Activated B cell treated with CpG ODN at 0.5 μM for 24 hours (primary cell): ENCODE data around the gene C9orf152. TPM values are rescaled to one million over a fixed set of nuclear protein-coding genes. Genes with fewer than 3 reads are reported as not detected.
"Not testable (repeated sequence)": the region's sequence is repeated elsewhere in the genome, so short reads cannot be mapped to it uniquely, and the experiment has no call there.

Source experiments
- ATAC-seq: fragments of 200-7000 bp; cut with Tn5 transposase; one replicate; pipeline ENCODE4 v1.10.0; 2021; ENCODE audit warnings: low read depth, mild to moderate bottlenecking, moderate library complexity
- CTCF ChIA-PET: fragments of 350-600 bp; sonication (Branson Sonifier 250); formaldehyde crosslinking; loops from one replicate; lab custom pipeline; 2021; ENCODE audit warnings: antibody characterized with exemption; lab: Charles Lee
- POLR2A ChIA-PET: fragments of 350-600 bp; sonication (Branson Sonifier 250); formaldehyde crosslinking; loops from one replicate; lab custom pipeline; 2021; ENCODE audit warnings: antibody characterized with exemption; lab: Charles Lee
- DNase-seq: peaks from one replicate; pipeline ENCODE4 v3.0.0; 2022
- H3K27ac Mint-ChIP-seq: one replicate; pipeline ENCODE4 v1.8.0; 2020; ENCODE audit warnings: mixed read lengths
- H3K27me3 Mint-ChIP-seq: one replicate; pipeline ENCODE4 v1.8.0; 2021; ENCODE audit warnings: mixed read lengths
- H3K36me3 Mint-ChIP-seq: one replicate; pipeline ENCODE4 v1.8.0; 2021; ENCODE audit warnings: low read depth, mixed read lengths
- H3K4me1 Mint-ChIP-seq: one replicate; pipeline ENCODE4 v1.8.0; 2021; ENCODE audit warnings: mixed read lengths
- H3K4me3 Mint-ChIP-seq: one replicate; pipeline ENCODE4 v1.8.0; 2020; ENCODE audit warnings: mild to moderate bottlenecking, mixed read lengths
- H3K9me3 Mint-ChIP-seq: one replicate; pipeline ENCODE4 v1.8.0; 2020; ENCODE audit warnings: mixed read lengths
- CTCF ChIP-seq: fragments of 200-600 bp; IDR thresholded peaks from one replicate; pipeline ENCODE4 v1.8.0; 2022; ENCODE audit warnings: antibody characterized with exemption, mild to moderate bottlenecking
- intact Hi-C: fragments of 100-400 bp; cut with micrococcal nuclease; formaldehyde crosslinking; loops from one replicate; pipeline ENCODE4 v1.15.1; 2024
- total RNA-seq: library from RNA; stranded (reverse); gene quantifications from 2 replicates; pipeline ENCODE4 v1.2.3, GENCODE V29; 2022

C9orf152 gene
- total RNA-seq, 1 donor from 2014 or later: not detected

GRCh38 chr9:110255034-110255462 is 47.1 kb upstream of the C9orf152 start:
- ChIA-PET POLR2A (no interaction called here), CTCF (no interaction called here)
- Mint-ChIP-seq H3K4me1 (peaks cover 62% of the 10 kb centered on the region), H3K9me3 (no peaks in the 10 kb centered on the region), H3K27ac (peak overlapping the region; percentile 92), H3K27me3 (no peaks in the 10 kb centered on the region), H3K36me3 (peaks cover 13% of the 10 kb centered on the region), H3K4me3 (peak overlapping the region; percentile 92)
- intact Hi-C loops: loop anchor here (5.0 to 10.0 kb wide), 6 partner anchors 108 to 1323 kb away; partner anchors contain the start of genes ABITRAM, CTNNAL1 and ELP1
- peak; percentile 17 for DNase-seq
- no peak for TF ChIP-seq CTCF
- no peak for ATAC-seq

GRCh38 chr9:110254500-110254899 is 46.5 kb upstream of the C9orf152 start:
- no peak for ATAC-seq
- peak overlapping the region; percentile 92 for H3K27ac Mint-ChIP-seq

GRCh38 chr9:110252509-110253139 is 44.7 kb upstream of the C9orf152 start:
- DNase-seq (no peak), ATAC-seq (no peak)
- H3K9me3 Mint-ChIP-seq: no peaks in the 10 kb centered on the region
- TF ChIP-seq CTCF: no peak
- peak overlapping the region; percentile 57 for H3K27ac Mint-ChIP-seq
- no peak overlapping the region for H3K4me3 Mint-ChIP-seq
- ChIA-PET CTCF (no interaction called here), POLR2A (interaction anchor here (0.6 kb wide), 2 partner anchors 107 to 401 kb away, joined by 3 to 6 read pairs; no protein-coding TSS in a partner anchor)
- H3K27me3 Mint-ChIP-seq: no peaks in the 10 kb centered on the region
- intact Hi-C loops: loop anchor here (10.0 kb wide), 2 partner anchors 172 to 1238 kb away; partner anchors contain the start of gene CTNNAL1
- H3K36me3 Mint-ChIP-seq: peaks cover 34% of the 10 kb centered on the region
- H3K4me1 Mint-ChIP-seq: peaks cover 39% of the 10 kb centered on the region

More at GRCh38 chr9:110254500-110254899, 46.5 kb upstream of the C9orf152 start:
- H3K9me3 Mint-ChIP-seq: no peaks in the 10 kb centered on the region
- H3K4me3 Mint-ChIP-seq: peak overlapping the region; percentile 92
- POLR2A ChIA-PET: no interaction called here
- peaks cover 19% of the 10 kb centered on the region for H3K36me3 Mint-ChIP-seq
- H3K27me3 Mint-ChIP-seq: no peaks in the 10 kb centered on the region
- peaks cover 58% of the 10 kb centered on the region for H3K4me1 Mint-ChIP-seq
- CTCF ChIA-PET: no interaction called here
- no peak for TF ChIP-seq CTCF
- DNase-seq: no peak
- intact Hi-C loops: loop anchor here (10.0 kb wide), 2 partner anchors 170 to 1240 kb away; partner anchors contain the start of gene CTNNAL1

GRCh38 chr9:110251770-110252169 is 43.8 kb upstream of the C9orf152 start:
- H3K4me1 Mint-ChIP-seq: peaks cover 31% of the 10 kb centered on the region
- intact Hi-C loops: loop anchor here (10.0 kb wide), 2 partner anchors 173 to 1237 kb away; partner anchors contain the start of gene CTNNAL1
- POLR2A ChIA-PET: interaction anchor here (0.6 kb wide), 3 partner anchors 64 to 400 kb away, joined by 3 to 9 read pairs (median 6); no protein-coding TSS in a partner anchor
- H3K9me3 Mint-ChIP-seq, DNase-seq, CTCF ChIA-PET, ATAC-seq, H3K27ac Mint-ChIP-seq, H3K27me3 Mint-ChIP-seq, H3K4me3 Mint-ChIP-seq: not testable (repeated sequence)
- H3K36me3 Mint-ChIP-seq: peaks cover 42% of the 10 kb centered on the region

- Mint-ChIP-seq H3K4me1 (peaks cover 31% of the 10 kb centered on the region), H3K4me3 (no peak overlapping the region)
Measured at GRCh38 chr9:110251212-110251611, 43.3 kb upstream of the C9orf152 start.

More at GRCh38 chr9:110251212-110251611, 43.3 kb upstream of the C9orf152 start:
- ChIA-PET POLR2A (no interaction called here), CTCF (no interaction called here)
- H3K9me3 Mint-ChIP-seq: no peaks in the 10 kb centered on the region
- H3K36me3 Mint-ChIP-seq: peaks cover 46% of the 10 kb centered on the region
- intact Hi-C loops: loop anchor here (10.0 kb wide), 2 partner anchors 174 to 1236 kb away; partner anchors contain the start of gene CTNNAL1
- H3K27ac Mint-ChIP-seq: no peak overlapping the region
- no peak for TF ChIP-seq CTCF
- ATAC-seq: no peak
- no peaks in the 10 kb centered on the region for H3K27me3 Mint-ChIP-seq
- no peak for DNase-seq
